IMR-90 (cell line): Measurements from ENCODE around the gene SNX2.

ENCODE experiments used
- CTCF ChIP-seq: conservative IDR thresholded peaks from 2 replicates; pipeline ENCODE4 v1.5.1; 2012; ENCODE audit warnings: mild to moderate bottlenecking, low read depth, low read length, improper control_type of control experiment
- ELK1 ChIP-seq: fragments of 150-350 bp; IDR thresholded peaks from 2 replicates; pipeline ENCODE4 v1.6.1; 2016; ENCODE audit warnings: low read depth, mild to moderate bottlenecking, low read length, moderate library complexity, borderline replicate concordance
- MAFK ChIP-seq: IDR thresholded peaks from 2 replicates; pipeline ENCODE4 v1.6.1; 2012; ENCODE audit warnings: low read depth, low read length, improper control_type of control experiment
- MAZ ChIP-seq: IDR thresholded peaks from 2 replicates; pipeline ENCODE4 v1.6.1; 2012; ENCODE audit warnings: low read depth, mild to moderate bottlenecking, low read length, improper control_type of control experiment, moderate library complexity, borderline replicate concordance
- MXI1 ChIP-seq: IDR thresholded peaks from 2 replicates; pipeline ENCODE4 v1.6.1; 2012; ENCODE audit warnings: low read depth, mild to moderate bottlenecking, low read length, moderate library complexity, borderline replicate concordance
- NFE2L2 ChIP-seq: fragments of 150-350 bp; IDR thresholded peaks from 2 replicates; pipeline ENCODE4 v1.6.1; 2016; ENCODE audit warnings: low read depth, mild to moderate bottlenecking, low read length
- POLR2A ChIP-seq: IDR thresholded peaks from 2 replicates; pipeline ENCODE4 v1.6.1; 2012; ENCODE audit warnings: mild to moderate bottlenecking, low read depth, low read length
- RAD21 ChIP-seq: IDR thresholded peaks from 2 replicates; pipeline ENCODE4 v1.6.1; 2012; ENCODE audit warnings: low read length, improper control_type of control experiment

- TF ChIP-seq MAFK (no peak), CTCF (no peak), NFE2L2 (no peak), POLR2A (no peak), MXI1 (no peak), ELK1 (no peak), RAD21 (no peak), MAZ (no peak)
Measured at GRCh38 chr5:122743261-122743660, 31.6 kb upstream of the SNX2 start.
